ENCODE data around the gene KATNAL1. TPM values are rescaled to one million over a fixed set of nuclear protein-coding genes. Genes with fewer than 3 reads are reported as not detected.
A peak's percentile ranks its signal among the peaks of the same experiment; 100 is the strongest.

Gene KATNAL1
- total and polyA plus RNA-seq, 4 donors: 2.4 to 20.5 (median 9.3) TPM

GRCh38 chr13:30319655-30320054 lies 12.3 kb upstream of the KATNAL1 start:
- ATAC-seq (ENCODE audit: insufficient read depth, low FRiP score) (no peak), DNase-seq (no peak)
- Histone ChIP-seq H3K4me3 (no peak overlapping the region), H3K9ac (ENCODE audit: insufficient read depth in 1 of 2, low read length in 2 of 2) (no peak overlapping the region), H3K27ac (ENCODE audit: low read depth in 1 of 2, low read length in 1 of 2) (no peak overlapping the region), H3K9me3 (ENCODE audit: control insufficient read depth in 4 of 4, insufficient read depth in 3 of 4, low read length in 3 of 4) (no peaks in the 10 kb centered on the region), H3K4me1 (ENCODE audit: control insufficient read depth in 5 of 5, insufficient read depth in 5 of 5, low read length in 5 of 5) (peaks cover 0 to 8% (median 3%) of the 10 kb centered on the region in 5 donors), H3K27me3 (ENCODE audit: control insufficient read depth in 3 of 3, insufficient read depth in 3 of 3, low read length in 2 of 3) (no peaks in the 10 kb centered on the region), H3K36me3 (ENCODE audit: control insufficient read depth in 4 of 4, insufficient read depth in 4 of 4, low read length in 4 of 4) (no peaks in the 10 kb centered on the region)
- no peak for TF ChIP-seq CTCF (IDR thresholded peaks at IDR 0.05; ENCODE audit: control extremely low read depth, extremely low read depth)
- 67 to 76% methylated on average over 5 of the region's 5 CpGs for WGBS, 2 donors

GRCh38 chr13:30319130-30319529 lies 11.8 kb upstream of the KATNAL1 start:
- DNase-seq: no peak
- H3K9me3 ChIP-seq (ENCODE audit: control insufficient read depth in 4 of 4, insufficient read depth in 3 of 4, low read length in 3 of 4): no peaks in the 10 kb centered on the region
- H3K27ac ChIP-seq (ENCODE audit: low read depth in 1 of 2, low read length in 1 of 2): no peak overlapping the region
- WGBS, 2 donors: 82 to 92% methylated on average over 4 of the region's 4 CpGs
- ATAC-seq (ENCODE audit: insufficient read depth, low FRiP score): no peak
- TF ChIP-seq CTCF (IDR thresholded peaks at IDR 0.05; ENCODE audit: control extremely low read depth, extremely low read depth): no peak
- H3K27me3 ChIP-seq (ENCODE audit: control insufficient read depth in 3 of 3, insufficient read depth in 3 of 3, low read length in 2 of 3): no peaks in the 10 kb centered on the region
- H3K4me3 ChIP-seq: no peak overlapping the region
- H3K36me3 ChIP-seq (ENCODE audit: control insufficient read depth in 4 of 4, insufficient read depth in 4 of 4, low read length in 4 of 4): no peaks in the 10 kb centered on the region
- H3K9ac ChIP-seq (ENCODE audit: insufficient read depth in 1 of 2, low read length in 2 of 2): no peak overlapping the region
- peaks cover 0 to 8% (median 4%) of the 10 kb centered on the region in 5 donors for H3K4me1 ChIP-seq (ENCODE audit: control insufficient read depth in 5 of 5, insufficient read depth in 5 of 5, low read length in 5 of 5)

GRCh38 chr13:30318026-30318425 lies 10.7 kb upstream of the KATNAL1 start:
- ATAC-seq (ENCODE audit: insufficient read depth, low FRiP score) (no peak), DNase-seq (no peak)
- no peaks in the 10 kb centered on the region for H3K27me3 ChIP-seq (ENCODE audit: control insufficient read depth in 3 of 3, insufficient read depth in 3 of 3, low read length in 2 of 3)
- no peaks in the 10 kb centered on the region for H3K36me3 ChIP-seq (ENCODE audit: control insufficient read depth in 4 of 4, insufficient read depth in 4 of 4, low read length in 4 of 4)
- H3K9me3 ChIP-seq (ENCODE audit: control insufficient read depth in 4 of 4, insufficient read depth in 3 of 4, low read length in 3 of 4): no peaks in the 10 kb centered on the region
- H3K9ac ChIP-seq (ENCODE audit: insufficient read depth in 1 of 2, low read length in 2 of 2): no peak overlapping the region
- H3K27ac ChIP-seq (ENCODE audit: low read depth in 1 of 2, low read length in 1 of 2): no peak overlapping the region
- no peak overlapping the region for H3K4me3 ChIP-seq
- H3K4me1 ChIP-seq (ENCODE audit: control insufficient read depth in 5 of 5, insufficient read depth in 5 of 5, low read length in 5 of 5): peaks cover 0 to 13% (median 10%) of the 10 kb centered on the region in 5 donors
- TF ChIP-seq CTCF (IDR thresholded peaks at IDR 0.05; ENCODE audit: control extremely low read depth, extremely low read depth): no peak
- 88% methylated on average over 1 of the region's 1 CpG for WGBS, 2 donors

GRCh38 chr13:30314562-30314961 lies 7.2 kb upstream of the KATNAL1 start:
- Histone ChIP-seq H3K4me1 (ENCODE audit: control insufficient read depth in 5 of 5, insufficient read depth in 5 of 5, low read length in 5 of 5) (peaks cover 0 to 20% (median 15%) of the 10 kb centered on the region in 5 donors), H3K4me3 (no peak overlapping the region), H3K27ac (ENCODE audit: low read depth in 1 of 2, low read length in 1 of 2) (no peak overlapping the region), H3K9ac (ENCODE audit: insufficient read depth in 1 of 2, low read length in 2 of 2) (no peak overlapping the region), H3K27me3 (ENCODE audit: control insufficient read depth in 3 of 3, insufficient read depth in 3 of 3, low read length in 2 of 3) (no peaks in the 10 kb centered on the region), H3K36me3 (ENCODE audit: control insufficient read depth in 4 of 4, insufficient read depth in 4 of 4, low read length in 4 of 4) (no peaks in the 10 kb centered on the region), H3K9me3 (ENCODE audit: control insufficient read depth in 4 of 4, insufficient read depth in 3 of 4, low read length in 3 of 4) (no peaks in the 10 kb centered on the region)
- no peak for ATAC-seq (ENCODE audit: insufficient read depth, low FRiP score)
- WGBS, 2 donors: 75 to 80% methylated on average over 2 of the region's 2 CpGs
- peak in 2 of 3 donors; percentile 35 to 40 for DNase-seq
- TF ChIP-seq CTCF (IDR thresholded peaks at IDR 0.05; ENCODE audit: control extremely low read depth, extremely low read depth): no peak

Measured in lung (tissue), 12 donors.